ENCODE measurements around the gene DAPK1.

Gene DAPK1

GRCh38 chr9:87668222-87668621 is 170.6 kb downstream of the DAPK1 start:
- H3K36me3 Mint-ChIP-seq = no peaks in the 10 kb centered on the region

GRCh38 chr9:87668722-87669121 is 171.1 kb downstream of the DAPK1 start:
- Mint-ChIP-seq H3K4me3 (no peak overlapping the region), H3K4me1 (peaks cover 0 to 1% of the 10 kb centered on the region in 2 donors), H3K27ac (no peak overlapping the region), H3K27me3 (peaks cover 0 to 3% of the 10 kb centered on the region in 2 donors), H3K36me3 (no peaks in the 10 kb centered on the region), H3K9me3 (peaks cover 0 to 5% of the 10 kb centered on the region in 2 donors)
- DNase-seq (no peak), ATAC-seq (replicated peaks) (no peak)

More at GRCh38 chr9:87668222-87668621, 170.6 kb downstream of the DAPK1 start:
- DNase-seq = no peak
- peaks cover 0 to 5% of the 10 kb centered on the region in 2 donors for H3K9me3 Mint-ChIP-seq
- H3K27me3 Mint-ChIP-seq = peaks cover 0 to under 1% of the 10 kb centered on the region in 2 donors
- H3K4me1 Mint-ChIP-seq = peaks cover 0 to 1% of the 10 kb centered on the region in 2 donors
- H3K27ac Mint-ChIP-seq = no peak overlapping the region
- ATAC-seq (replicated peaks) = no peak
- no peak overlapping the region for H3K4me3 Mint-ChIP-seq

GRCh38 chr9:87670572-87671264 is 173.1 kb downstream of the DAPK1 start:
- H3K36me3 Mint-ChIP-seq = no peaks in the 10 kb centered on the region
- H3K27ac Mint-ChIP-seq = no peak overlapping the region
- no peaks in the 10 kb centered on the region for H3K4me1 Mint-ChIP-seq
- no peak for ATAC-seq (replicated peaks)
- no peak for DNase-seq
- H3K4me3 Mint-ChIP-seq = no peak overlapping the region
- peaks cover 0 to 3% of the 10 kb centered on the region in 2 donors for H3K27me3 Mint-ChIP-seq
- H3K9me3 Mint-ChIP-seq = peaks cover 0 to 3% of the 10 kb centered on the region in 2 donors

- no peak overlapping the region for H3K27ac Mint-ChIP-seq
- peaks cover 0 to 3% of the 10 kb centered on the region in 2 donors for H3K27me3 Mint-ChIP-seq
- no peak overlapping the region for H3K4me3 Mint-ChIP-seq
- ATAC-seq (replicated peaks) = no peak
- no peak for DNase-seq
- no peaks in the 10 kb centered on the region for H3K36me3 Mint-ChIP-seq
- no peaks in the 10 kb centered on the region for H3K4me1 Mint-ChIP-seq
- peaks cover 0 to 3% of the 10 kb centered on the region in 2 donors for H3K9me3 Mint-ChIP-seq
These were observed 173.8 kb downstream of the DAPK1 start for GRCh38 chr9:87671478-87671877.

GRCh38 chr9:87671925-87672324 is 174.3 kb downstream of the DAPK1 start:
- peaks cover 0 to 3% of the 10 kb centered on the region in 2 donors for H3K9me3 Mint-ChIP-seq
- no peaks in the 10 kb centered on the region for H3K4me1 Mint-ChIP-seq
- H3K27ac Mint-ChIP-seq = no peak overlapping the region
- no peak overlapping the region for H3K4me3 Mint-ChIP-seq
- DNase-seq (no peak), ATAC-seq (replicated peaks) (no peak)
- peaks cover 3% of the 10 kb centered on the region in 2 donors for H3K27me3 Mint-ChIP-seq
- H3K36me3 Mint-ChIP-seq = no peaks in the 10 kb centered on the region

GRCh38 chr9:87672586-87672985 is 174.9 kb downstream of the DAPK1 start:
- no peaks in the 10 kb centered on the region for H3K36me3 Mint-ChIP-seq
- H3K27me3 Mint-ChIP-seq = peaks cover 3 to 8% of the 10 kb centered on the region in 2 donors
- H3K4me3 Mint-ChIP-seq = no peak overlapping the region
- ATAC-seq (replicated peaks) = no peak
- DNase-seq = no peak
- H3K27ac Mint-ChIP-seq = no peak overlapping the region
- H3K4me1 Mint-ChIP-seq = no peaks in the 10 kb centered on the region
- H3K9me3 Mint-ChIP-seq = peaks cover 0 to 1% of the 10 kb centered on the region in 2 donors

GRCh38 chr9:87673446-87674120 is 175.9 kb downstream of the DAPK1 start:
- Mint-ChIP-seq H3K27me3 (peaks cover 3 to 8% of the 10 kb centered on the region in 2 donors), H3K4me3 (no peak overlapping the region), H3K27ac (no peak overlapping the region), H3K9me3 (no peaks in the 10 kb centered on the region), H3K36me3 (no peaks in the 10 kb centered on the region), H3K4me1 (no peaks in the 10 kb centered on the region)
- ATAC-seq (replicated peaks) = no peak
- no peak for DNase-seq

GRCh38 chr9:87674565-87675299 is 177.1 kb downstream of the DAPK1 start:
- Mint-ChIP-seq H3K27ac (no peak overlapping the region), H3K4me3 (no peak overlapping the region), H3K4me1 (no peaks in the 10 kb centered on the region), H3K9me3 (no peaks in the 10 kb centered on the region), H3K27me3 (peaks cover 3 to 8% of the 10 kb centered on the region in 2 donors), H3K36me3 (no peaks in the 10 kb centered on the region)
- no peak for ATAC-seq (replicated peaks)
- DNase-seq = no peak

GRCh38 chr9:87675906-87676515 is 178.3 kb downstream of the DAPK1 start:
- Mint-ChIP-seq H3K36me3 (no peaks in the 10 kb centered on the region), H3K4me1 (no peaks in the 10 kb centered on the region), H3K4me3 (no peak overlapping the region), H3K27ac (no peak overlapping the region), H3K9me3 (no peaks in the 10 kb centered on the region), H3K27me3 (peaks cover 3 to 8% of the 10 kb centered on the region in 2 donors)
- DNase-seq (no peak), ATAC-seq (replicated peaks) (no peak)

- H3K9me3 Mint-ChIP-seq = no peaks in the 10 kb centered on the region
- H3K4me3 Mint-ChIP-seq = no peak overlapping the region
- H3K27ac Mint-ChIP-seq = no peak overlapping the region
- peaks cover 3 to 8% of the 10 kb centered on the region in 2 donors for H3K27me3 Mint-ChIP-seq
- no peaks in the 10 kb centered on the region for H3K4me1 Mint-ChIP-seq
- no peaks in the 10 kb centered on the region for H3K36me3 Mint-ChIP-seq
- no peak for DNase-seq
- ATAC-seq (replicated peaks) = no peak
These were observed 179.5 kb downstream of the DAPK1 start for GRCh38 chr9:87676976-87677775.

- no peaks in the 10 kb centered on the region for H3K36me3 Mint-ChIP-seq
- no peak overlapping the region for H3K27ac Mint-ChIP-seq
- H3K4me3 Mint-ChIP-seq = no peak overlapping the region
- no peaks in the 10 kb centered on the region for H3K4me1 Mint-ChIP-seq
- ATAC-seq (replicated peaks) (no peak), DNase-seq (no peak)
- no peaks in the 10 kb centered on the region for H3K9me3 Mint-ChIP-seq
- H3K27me3 Mint-ChIP-seq = peaks cover 3 to 8% of the 10 kb centered on the region in 2 donors
These were observed 180.3 kb downstream of the DAPK1 start for GRCh38 chr9:87677776-87678587.

GRCh38 chr9:87678650-87679355 is 181.1 kb downstream of the DAPK1 start:
- Mint-ChIP-seq H3K36me3 (no peaks in the 10 kb centered on the region), H3K4me1 (no peaks in the 10 kb centered on the region), H3K27me3 (peaks cover 0 to 8% of the 10 kb centered on the region in 2 donors), H3K27ac (no peak overlapping the region), H3K4me3 (no peak overlapping the region), H3K9me3 (no peaks in the 10 kb centered on the region)
- DNase-seq (no peak), ATAC-seq (replicated peaks) (no peak)

Measured in stimulated activated naive B cell treated with anti-CD40 and anti-IgM and Interleukin-4, amounts not matched to agents 10 μg/mL and 1 μg/mL and 100 μg/mL, for 72 hours (primary cell).